Esophagus squamous epithelium (tissue), 5 donors: ENCODE results near the gene ACTN4. TPM values are rescaled to one million over a fixed set of nuclear protein-coding genes. Genes with fewer than 3 reads are reported as not detected.

Experiments used
- DNase-seq: peaks from one replicate; lab custom pipeline; 2025; lab: John Stamatoyannopoulos, UW
- H3K27ac ChIP-seq, 4 donors: fragments of 200-600 bp; sonication (generic); one replicate each; pipeline ENCODE4 v1.5.1; 2016 to 2019; ENCODE audit warnings: mild to moderate bottlenecking in 1 of 4
- H3K27me3 ChIP-seq, 4 donors: fragments of 200-600 bp; sonication (generic); 1 replicate in 3 of 4; 2 replicates in 1 of 4; pipeline versions ENCODE4 v1.5.1 to v1.6.0; 2017 to 2021; ENCODE audit warnings: antibody characterized with exemption in 1 of 4
- H3K36me3 ChIP-seq, 3 donors: fragments of 200-600 bp; sonication (generic); one replicate each; pipeline ENCODE4 v1.5.1; 2016 to 2019
- H3K4me1 ChIP-seq, 3 donors: fragments of 200-600 bp; sonication (generic); one replicate each; pipeline ENCODE4 v1.5.1; 2017 to 2019
- H3K4me3 ChIP-seq, 4 donors: fragments of 200-600 bp; sonication (generic); 1 replicate in 3 of 4; 2 replicates in 1 of 4; pipeline ENCODE4 v1.5.1; 2016 to 2019; ENCODE audit warnings: mild to moderate bottlenecking in 2 of 4, moderate library complexity in 1 of 4
- H3K9me3 ChIP-seq, 3 donors: fragments of 200-600 bp; sonication (generic); one replicate each; pipeline ENCODE4 v1.5.1; 2016 to 2019
- POLR2A ChIP-seq, 4 donors: fragments of 450-650 bp; IDR thresholded peaks; one replicate each; pipeline ENCODE4 v1.6.1; 2017; ENCODE audit warnings: antibody characterized with exemption in 4 of 4, mild to moderate bottlenecking in 4 of 4, moderate library complexity in 3 of 4
- WGBS, 2 donors: methylation state at CpG; one replicate each; pipeline ENCODE4 v1.1.5; 2018; 5-methylcytosine and 5-hydroxymethylcytosine counted together
- intact Hi-C: fragments of 100-400 bp; cut with DNase I; formaldehyde crosslinking; loops from one replicate; pipeline ENCODE4 v1.15.0; 2022
- total RNA-seq, 4 donors: library from RNA; depleted of rRNA; stranded (reverse); fragments of >200 nt; gene quantifications; one replicate each; pipeline ENCODE4 v1.1.0, GENCODE V29; 2016
- TF ChIP-seq, protein P1 (sequence below), 6 experiments: fragments of 450-650 bp in 4 of 6; fragments of 200-600 bp in 2 of 6; sonication (generic) in 2 of 6; IDR thresholded peaks; one replicate each; pipeline ENCODE4 v1.5.1; 2016 to 2019; ENCODE audit warnings: antibody characterized with exemption in 6 of 6, mild to moderate bottlenecking in 4 of 6, moderate library complexity in 4 of 6
- donor health status: DM: yes; HTN: yes; CAD: no.

Gene ACTN4
- total RNA-seq, 4 donors from 2014 or later = 302 to 705 (median 414) TPM

DNA sequence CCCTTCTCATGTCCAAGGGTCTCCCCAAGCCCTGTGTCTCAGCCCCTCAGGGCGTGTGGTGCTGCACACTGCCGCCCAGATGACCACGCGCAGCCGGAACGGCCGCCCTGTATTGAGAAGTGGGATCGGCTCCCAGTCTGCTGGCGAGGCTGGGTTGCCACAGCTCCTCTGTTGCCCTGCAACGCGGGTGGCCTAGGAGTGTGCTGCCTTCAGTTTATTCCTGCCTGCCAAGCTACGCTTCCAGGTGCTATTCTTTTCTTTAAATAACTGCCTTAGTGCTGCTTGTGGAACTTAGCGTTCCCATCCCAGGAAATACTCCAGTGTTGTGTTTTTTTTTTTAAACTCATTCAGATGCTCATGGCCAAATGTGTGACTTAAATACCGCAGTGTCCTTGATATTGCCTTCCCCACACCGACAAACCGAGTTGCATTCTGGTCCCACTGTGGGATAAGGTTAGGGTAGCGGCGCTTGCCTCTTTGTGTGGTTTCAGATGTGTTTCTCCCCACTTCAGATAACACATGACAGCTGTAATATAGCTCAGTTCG lies 16.6 kb downstream of the ACTN4 start:
- H3K9me3 ChIP-seq = no peaks in the 10 kb centered on the region
- WGBS, 2 donors = 43 to 50% methylated on average over 10 to 17 of the region's 19 CpGs
- intact Hi-C loops = no loop called here
- peaks cover 0 to 28% (median 4%) of the 10 kb centered on the region in 3 donors for H3K36me3 ChIP-seq
- H3K4me1 ChIP-seq = peaks cover 93 to 100% (median 96%) of the 10 kb centered on the region in 3 donors
- no peaks in the 10 kb centered on the region for H3K27me3 ChIP-seq
- DNase-seq = no peak
- H3K27ac ChIP-seq = peak overlapping the region; percentile 97 to 100 (median 98)
- no peak for TF ChIP-seq POLR2A (IDR thresholded peaks at IDR 0.05)
- TF ChIP-seq, protein P1, sequence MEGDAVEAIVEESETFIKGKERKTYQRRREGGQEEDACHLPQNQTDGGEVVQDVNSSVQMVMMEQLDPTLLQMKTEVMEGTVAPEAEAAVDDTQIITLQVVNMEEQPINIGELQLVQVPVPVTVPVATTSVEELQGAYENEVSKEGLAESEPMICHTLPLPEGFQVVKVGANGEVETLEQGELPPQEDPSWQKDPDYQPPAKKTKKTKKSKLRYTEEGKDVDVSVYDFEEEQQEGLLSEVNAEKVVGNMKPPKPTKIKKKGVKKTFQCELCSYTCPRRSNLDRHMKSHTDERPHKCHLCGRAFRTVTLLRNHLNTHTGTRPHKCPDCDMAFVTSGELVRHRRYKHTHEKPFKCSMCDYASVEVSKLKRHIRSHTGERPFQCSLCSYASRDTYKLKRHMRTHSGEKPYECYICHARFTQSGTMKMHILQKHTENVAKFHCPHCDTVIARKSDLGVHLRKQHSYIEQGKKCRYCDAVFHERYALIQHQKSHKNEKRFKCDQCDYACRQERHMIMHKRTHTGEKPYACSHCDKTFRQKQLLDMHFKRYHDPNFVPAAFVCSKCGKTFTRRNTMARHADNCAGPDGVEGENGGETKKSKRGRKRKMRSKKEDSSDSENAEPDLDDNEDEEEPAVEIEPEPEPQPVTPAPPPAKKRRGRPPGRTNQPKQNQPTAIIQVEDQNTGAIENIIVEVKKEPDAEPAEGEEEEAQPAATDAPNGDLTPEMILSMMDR (IDR thresholded peaks at IDR 0.05) = no peak
- H3K4me3 ChIP-seq = peak overlapping the region in 3 of 4 donors; percentile 7 to 14 (median 10)

DNA sequence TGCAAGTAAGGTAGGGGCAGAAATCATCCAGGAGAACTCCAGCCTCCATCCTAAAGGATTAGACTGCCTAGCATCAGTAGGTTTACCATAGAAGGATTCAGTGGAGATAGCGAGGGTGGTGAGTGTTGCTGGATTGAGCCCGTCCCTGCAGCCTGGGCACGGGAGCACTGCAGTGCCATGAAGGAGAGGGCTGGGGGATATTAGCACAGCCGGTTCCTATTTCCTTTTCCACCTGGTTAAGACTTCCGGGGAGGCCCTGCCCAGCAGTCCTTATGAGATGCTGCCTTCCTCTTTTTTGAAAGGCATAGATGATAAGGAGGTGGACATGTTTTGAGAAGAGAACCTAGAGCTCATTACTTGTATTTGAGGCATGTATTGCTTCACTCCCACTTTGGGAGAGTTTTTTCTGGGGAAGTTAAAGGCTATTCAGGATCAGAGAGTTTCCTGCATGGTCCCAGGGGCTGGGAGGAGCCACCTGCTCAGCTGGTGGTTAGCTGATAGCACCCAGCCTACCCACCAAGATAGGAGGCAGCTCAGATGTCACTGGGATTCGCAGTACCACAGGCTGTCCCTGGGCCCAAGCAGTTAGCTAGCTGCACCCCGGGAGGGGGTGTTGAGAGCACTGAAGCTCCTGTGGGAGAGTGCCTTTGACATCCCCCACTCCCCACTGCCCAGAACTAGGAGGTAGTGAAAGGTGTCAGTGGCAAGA lies 17.2 kb downstream of the ACTN4 start:
- intact Hi-C loops = no loop called here
- WGBS, 2 donors = 42 to 46% methylated on average over 5 of the region's 7 CpGs
- DNase-seq = no peak
- H3K36me3 ChIP-seq = peaks cover 0 to 35% (median 4%) of the 10 kb centered on the region in 3 donors
- H3K4me3 ChIP-seq = peak overlapping the region in 1 of 4 donors; percentile 10
- H3K9me3 ChIP-seq = no peaks in the 10 kb centered on the region
- H3K27ac ChIP-seq = peak overlapping the region; percentile 97 to 100 (median 98)
- no peaks in the 10 kb centered on the region for H3K27me3 ChIP-seq
- H3K4me1 ChIP-seq = peaks cover 93 to 100% (median 96%) of the 10 kb centered on the region in 3 donors
- TF ChIP-seq, protein P1 (IDR thresholded peaks at IDR 0.05) = no peak
- no peak for TF ChIP-seq POLR2A (IDR thresholded peaks at IDR 0.05)

DNA sequence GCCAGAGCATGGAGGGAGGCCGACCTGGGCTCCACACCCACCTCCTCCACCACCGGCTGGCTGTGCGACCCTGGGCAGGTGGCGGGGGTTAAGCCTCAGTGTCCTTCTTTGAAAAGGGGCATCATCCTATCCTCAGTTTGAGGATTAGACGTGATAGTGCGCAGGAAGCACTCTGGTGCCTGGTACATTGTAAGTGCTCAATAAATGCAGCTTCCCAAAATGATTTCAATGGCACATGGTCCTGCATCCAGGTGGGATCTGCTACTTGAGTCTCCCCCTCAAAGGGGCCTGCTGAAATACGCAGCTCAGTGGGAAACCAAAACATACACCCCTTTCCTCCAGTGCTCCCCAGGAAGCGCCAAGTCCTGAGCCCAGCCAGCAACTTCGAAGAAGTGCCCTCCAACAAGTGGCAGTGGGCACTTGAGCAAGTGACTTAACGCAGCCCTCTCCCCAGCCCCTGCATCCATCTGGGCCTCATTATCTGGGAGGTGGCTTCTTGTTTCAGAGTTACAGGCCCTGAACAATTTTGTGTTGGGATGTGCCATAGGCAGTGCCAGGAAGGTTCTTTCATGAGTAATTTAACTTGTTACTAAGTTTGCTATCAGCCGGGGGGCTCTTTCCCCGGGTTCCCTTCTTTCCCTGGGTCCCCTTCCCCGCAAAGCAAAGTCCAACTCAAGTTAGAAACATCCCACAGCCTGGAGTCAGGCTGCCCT lies 17.9 kb downstream of the ACTN4 start:
- H3K27ac ChIP-seq = peak overlapping the region; percentile 97 to 100 (median 98)
- no peak for TF ChIP-seq POLR2A (IDR thresholded peaks at IDR 0.05)
- TF ChIP-seq, protein P1 (IDR thresholded peaks at IDR 0.05) = no peak
- no peaks in the 10 kb centered on the region for H3K27me3 ChIP-seq
- WGBS, 2 donors = 45 to 60% methylated on average over 9 to 10 of the region's 13 CpGs
- no peak for DNase-seq
- intact Hi-C loops = no loop called here
- H3K4me3 ChIP-seq = peak overlapping the region in 1 of 4 donors; percentile 9
- peaks cover 94 to 100% (median 97%) of the 10 kb centered on the region in 3 donors for H3K4me1 ChIP-seq
- H3K9me3 ChIP-seq = no peaks in the 10 kb centered on the region
- H3K36me3 ChIP-seq = peaks cover 0 to 41% (median 4%) of the 10 kb centered on the region in 3 donors

GRCh38 chr19:38665950-38666662 lies 18.7 kb downstream of the ACTN4 start:
- H3K4me1 ChIP-seq = peaks cover 87 to 100% (median 96%) of the 10 kb centered on the region in 3 donors
- intact Hi-C loops = no loop called here
- DNase-seq = no peak
- peaks cover 0 to 34% (median 4%) of the 10 kb centered on the region in 3 donors for H3K36me3 ChIP-seq
- peak overlapping the region in 1 of 4 donors; percentile 29 for H3K4me3 ChIP-seq
- TF ChIP-seq, protein P1 (IDR thresholded peaks at IDR 0.05) = no peak
- peak in 2 of 4 donors; percentile 16 to 28 for TF ChIP-seq POLR2A (IDR thresholded peaks at IDR 0.05)
- no peaks in the 10 kb centered on the region for H3K27me3 ChIP-seq
- no peaks in the 10 kb centered on the region for H3K9me3 ChIP-seq
- 39 to 43% methylated on average over 11 to 14 of the region's 19 CpGs for WGBS, 2 donors
- peak overlapping the region; percentile 97 to 100 (median 98) for H3K27ac ChIP-seq
